Measurements from ENCODE around the gene ADAM12.

Gene ADAM12

GRCh38 chr10:125989791-125990190 lies 398.5 kb downstream of the ADAM12 start:
- no peak for TF ChIP-seq CTCF (IDR thresholded peaks at IDR 0.05; ENCODE audit: low read depth, low read length)
- H3K36me3 ChIP-seq: no peaks in the 10 kb centered on the region
- H3K4me3 ChIP-seq (ENCODE audit: low read depth, low read length): no peak overlapping the region
- H3K4me1 ChIP-seq: no peaks in the 10 kb centered on the region
- H3K9me3 ChIP-seq: no peaks in the 10 kb centered on the region; the same call in 1 of the 2 replicates
- no peaks in the 10 kb centered on the region for H3K27me3 ChIP-seq
- DNase-seq: no peak

DNA sequence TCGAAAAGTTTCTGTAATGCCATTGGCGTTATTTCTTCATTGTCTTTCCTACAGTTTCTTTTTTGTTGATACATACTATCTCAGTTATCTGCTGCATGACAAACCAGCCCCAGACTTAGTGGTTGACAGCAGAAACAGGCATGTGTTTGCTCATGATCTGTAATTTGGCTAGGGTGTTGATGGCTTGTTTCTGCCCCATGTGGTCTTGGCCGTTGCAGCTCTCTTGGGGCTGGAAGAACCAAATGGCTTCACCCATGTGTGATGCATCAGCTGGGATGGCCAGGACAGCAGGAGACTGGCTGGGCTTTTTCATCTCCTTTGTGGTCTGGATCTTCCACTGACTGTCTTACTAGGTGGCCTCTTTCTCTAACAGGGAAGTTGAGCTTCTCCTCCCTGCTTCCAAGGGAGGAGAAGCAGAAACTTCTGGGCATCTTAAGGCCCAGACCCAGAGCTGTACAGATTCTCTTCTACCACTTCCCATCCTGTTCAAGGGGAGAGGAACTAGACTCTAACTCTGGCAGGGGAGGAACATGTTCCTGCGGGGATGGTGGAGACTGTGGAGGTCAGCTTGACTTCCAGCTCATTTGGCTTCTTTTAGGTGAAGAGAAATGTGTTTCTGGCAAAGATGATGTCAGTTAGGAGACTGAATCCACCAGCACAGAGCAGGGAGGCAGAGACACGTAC lies 402.6 kb downstream of the ADAM12 start:
- no peaks in the 10 kb centered on the region for H3K27me3 ChIP-seq
- no peaks in the 10 kb centered on the region for H3K9me3 ChIP-seq
- H3K36me3 ChIP-seq: no peaks in the 10 kb centered on the region
- no peak for TF ChIP-seq CTCF (IDR thresholded peaks at IDR 0.05; ENCODE audit: low read depth, low read length)
- DNase-seq: no peak
- no peaks in the 10 kb centered on the region for H3K4me1 ChIP-seq
- H3K4me3 ChIP-seq (ENCODE audit: low read depth, low read length): no peak overlapping the region

GRCh38 chr10:125984865-125985495 lies 403.3 kb downstream of the ADAM12 start:
- Histone ChIP-seq H3K4me3 (ENCODE audit: low read depth, low read length) (no peak overlapping the region), H3K4me1 (no peaks in the 10 kb centered on the region), H3K27me3 (no peaks in the 10 kb centered on the region), H3K36me3 (no peaks in the 10 kb centered on the region), H3K9me3 (no peaks in the 10 kb centered on the region)
- no peak for TF ChIP-seq CTCF (IDR thresholded peaks at IDR 0.05; ENCODE audit: low read depth, low read length)
- no peak for DNase-seq

DNA sequence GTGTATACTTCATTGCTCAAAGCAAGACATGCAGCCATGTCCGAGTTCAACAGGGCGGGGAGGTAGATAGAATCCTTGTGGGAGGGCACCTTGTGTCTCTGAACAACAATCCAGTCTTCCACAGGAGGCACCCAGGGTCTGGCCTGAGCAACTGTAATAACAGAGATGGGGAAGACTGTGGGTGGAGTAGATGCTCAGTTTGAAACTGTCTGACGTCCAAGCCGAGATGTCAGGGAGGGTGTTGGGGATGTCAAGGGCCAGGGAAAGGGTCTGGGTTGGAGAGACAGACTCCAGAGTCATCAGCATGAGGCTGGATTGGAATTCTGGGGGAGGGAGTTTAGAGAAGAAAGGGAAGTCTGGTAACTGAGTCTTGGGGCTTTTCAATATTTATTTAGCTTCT lies 403.9 kb downstream of the ADAM12 start:
- H3K4me1 ChIP-seq: no peaks in the 10 kb centered on the region
- no peaks in the 10 kb centered on the region for H3K9me3 ChIP-seq
- no peaks in the 10 kb centered on the region for H3K27me3 ChIP-seq
- TF ChIP-seq CTCF (IDR thresholded peaks at IDR 0.05; ENCODE audit: low read depth, low read length): no peak
- DNase-seq: no peak
- no peaks in the 10 kb centered on the region for H3K36me3 ChIP-seq
- no peak overlapping the region for H3K4me3 ChIP-seq (ENCODE audit: low read depth, low read length)

DNA sequence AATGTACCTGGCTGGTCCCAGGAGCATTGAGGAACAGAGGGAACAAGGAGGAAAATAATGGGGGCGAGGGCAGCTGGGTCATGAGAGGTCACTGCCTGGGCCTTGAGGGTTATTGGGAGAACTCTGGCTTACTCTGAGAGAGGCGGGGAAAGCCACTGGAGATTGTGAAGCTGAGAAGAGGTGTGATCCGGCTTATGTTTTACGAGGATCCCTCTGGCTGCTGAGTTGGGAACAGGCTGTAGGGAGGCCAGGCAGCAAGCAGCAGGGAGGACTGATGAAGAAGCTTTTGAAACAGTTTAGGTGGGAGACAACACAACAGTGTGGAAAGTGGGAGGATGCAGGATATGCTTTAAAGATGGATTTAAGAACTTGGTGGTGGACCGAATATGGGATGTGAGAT lies 404.6 kb downstream of the ADAM12 start:
- no peak for TF ChIP-seq CTCF (IDR thresholded peaks at IDR 0.05; ENCODE audit: low read depth, low read length)
- no peaks in the 10 kb centered on the region for H3K36me3 ChIP-seq
- DNase-seq: no peak
- H3K27me3 ChIP-seq: no peaks in the 10 kb centered on the region
- H3K4me3 ChIP-seq (ENCODE audit: low read depth, low read length): no peak overlapping the region
- H3K9me3 ChIP-seq: no peaks in the 10 kb centered on the region
- H3K4me1 ChIP-seq: no peaks in the 10 kb centered on the region

- H3K9me3 ChIP-seq: no peaks in the 10 kb centered on the region
- TF ChIP-seq CTCF (IDR thresholded peaks at IDR 0.05; ENCODE audit: low read depth, low read length): no peak
- H3K4me3 ChIP-seq (ENCODE audit: low read depth, low read length): no peak overlapping the region
Observed at GRCh38 chr10:125983161-125983560, 405.1 kb downstream of the ADAM12 start.

More at GRCh38 chr10:125983161-125983560, 405.1 kb downstream of the ADAM12 start:
- no peaks in the 10 kb centered on the region for H3K27me3 ChIP-seq
- no peaks in the 10 kb centered on the region for H3K36me3 ChIP-seq
- no peak for DNase-seq
- no peaks in the 10 kb centered on the region for H3K4me1 ChIP-seq

Data from BE2C (cell line).